Neural progenitor cell (in vitro differentiated cells): Measurements from ENCODE around the gene RPTOR. TPM values are rescaled to one million over a fixed set of nuclear protein-coding genes. Genes with fewer than 3 reads are reported as not detected.

ENCODE experiments used
- DNase-seq: peaks from one replicate; pipeline ENCODE4 v3.0.0-alpha.2; 2016; ENCODE audit warnings: low spot score
- H2AFZ ChIP-seq: fragments of 200-600 bp; sonication (generic); replicated peaks from 2 replicates; pipeline ENCODE4 v1.6.1; 2016; ENCODE audit warnings: antibody characterized with exemption
- H3F3A ChIP-seq: fragments of 200-600 bp; sonication (generic); 2 replicates; pipeline ENCODE4 v1.6.1; 2016; ENCODE audit warnings: antibody characterized with exemption, low read depth
- H3K27ac ChIP-seq: fragments of 200-600 bp; sonication (generic); 2 replicates; pipeline ENCODE4 v1.5.1; 2016; ENCODE audit warnings: mild to moderate bottlenecking
- H3K27me3 ChIP-seq: fragments of 200-600 bp; sonication (generic); 2 replicates; pipeline ENCODE4 v1.6.1; 2016; ENCODE audit warnings: mild to moderate bottlenecking, moderate library complexity
- H3K36me3 ChIP-seq: fragments of 200-600 bp; sonication (generic); 2 replicates; pipeline ENCODE4 v1.5.1; 2016
- H3K4me1 ChIP-seq: fragments of 200-600 bp; sonication (generic); 2 replicates; pipeline ENCODE4 v1.6.1; 2016; ENCODE audit warnings: mixed run types
- H3K4me2 ChIP-seq: fragments of 200-600 bp; sonication (generic); 2 replicates; pipeline ENCODE4 v1.6.1; 2016
- H3K4me3 ChIP-seq: fragments of 200-600 bp; sonication (generic); 2 replicates; pipeline ENCODE4 v1.5.1; 2016
- H3K79me2 ChIP-seq: fragments of 200-600 bp; sonication (generic); 2 replicates; pipeline ENCODE4 v1.6.1; 2016; ENCODE audit warnings: low read depth
- H3K9ac ChIP-seq: fragments of 200-600 bp; sonication (generic); 2 replicates; pipeline ENCODE4 v1.6.1; 2016
- H3K9me3 ChIP-seq: fragments of 200-600 bp; sonication (generic); 2 replicates; pipeline ENCODE4 v1.5.1; 2016; ENCODE audit warnings: low read depth
- H4K20me1 ChIP-seq: fragments of 200-600 bp; sonication (generic); 2 replicates; pipeline ENCODE4 v1.6.1; 2016; ENCODE audit warnings: low read depth
- H3K27ac Mint-ChIP-seq: 3 replicates; pipeline ENCODE4 v1.8.0; 2021; ENCODE audit warnings: mixed read lengths
- H3K27me3 Mint-ChIP-seq: 2 replicates; pipeline ENCODE4 v1.8.0; 2022; ENCODE audit warnings: low read depth, mild to moderate bottlenecking, inconsistent platforms, moderate library complexity, mixed read lengths; ENCODE audit not compliant: insufficient read depth
- H3K36me3 Mint-ChIP-seq: 3 replicates; pipeline ENCODE4 v1.8.0; 2021; ENCODE audit warnings: mixed read lengths
- H3K4me1 Mint-ChIP-seq: 3 replicates; pipeline ENCODE4 v1.8.0; 2021; ENCODE audit warnings: mixed read lengths
- H3K4me3 Mint-ChIP-seq: 3 replicates; pipeline ENCODE4 v1.8.0; 2021; ENCODE audit warnings: mild to moderate bottlenecking, moderate library complexity, mixed read lengths
- H3K9me3 Mint-ChIP-seq: 3 replicates; pipeline ENCODE4 v1.8.0; 2020; ENCODE audit warnings: mixed read lengths
- CTCF ChIP-seq: fragments of 200-600 bp; sonication (generic); IDR thresholded peaks from 2 replicates; pipeline ENCODE4 v1.5.1; 2017; ENCODE audit warnings: antibody characterized with exemption, mild to moderate bottlenecking
- EZH2 ChIP-seq: fragments of 200-600 bp; sonication (generic); IDR thresholded peaks from 2 replicates; pipeline ENCODE4 v1.6.1; 2017; ENCODE audit warnings: antibody characterized with exemption, mild to moderate bottlenecking, moderate library complexity
- EZH2phosphoT487 ChIP-seq: fragments of 200-600 bp; sonication (generic); IDR thresholded peaks from 2 replicates; pipeline ENCODE4 v1.6.1; 2017; ENCODE audit warnings: antibody characterized with exemption
- total RNA-seq: library from RNA; depleted of rRNA; stranded (reverse); fragments of >200 nt; gene quantifications from 2 replicates; pipeline ENCODE4 v1.2.3, GENCODE V29; 2015; ENCODE audit warnings: low replicate concordance

RPTOR gene
- total RNA-seq, 1 donor from 2014 or later: 7.4 TPM

GRCh38 chr17:80683625-80684104 is 139.0 kb downstream of the RPTOR start:
- DNase-seq: no peak
- Histone ChIP-seq H3K79me2 (peaks cover 11% of the 10 kb centered on the region), H3K4me3 (no peak overlapping the region), H3K4me1 (peaks cover 10% of the 10 kb centered on the region), H3F3A (peaks cover 8% of the 10 kb centered on the region), H3K4me2 (no peak overlapping the region), H2AFZ (no peak overlapping the region), H3K27me3 (no peaks in the 10 kb centered on the region), H3K36me3 (no peaks in the 10 kb centered on the region), H3K9ac (no peak overlapping the region), H4K20me1 (peaks cover under 1% of the 10 kb centered on the region), H3K9me3 (no peaks in the 10 kb centered on the region), H3K27ac (no peak overlapping the region)
- peaks cover 22% of the 10 kb centered on the region for H3K4me1 Mint-ChIP-seq
- H3K27ac Mint-ChIP-seq: no peak overlapping the region
- TF ChIP-seq CTCF (no peak), EZH2phosphoT487 (no peak), EZH2 (no peak)
- no peak overlapping the region for H3K4me3 Mint-ChIP-seq
- H3K36me3 Mint-ChIP-seq: peaks cover 7% of the 10 kb centered on the region
- no peaks in the 10 kb centered on the region for H3K9me3 Mint-ChIP-seq
- H3K27me3 Mint-ChIP-seq: peaks cover 3% of the 10 kb centered on the region

GRCh38 chr17:80687839-80688238 is 143.2 kb downstream of the RPTOR start:
- Mint-ChIP-seq H3K36me3 (peaks cover 7% of the 10 kb centered on the region), H3K4me3 (no peak overlapping the region), H3K27ac (no peak overlapping the region), H3K27me3 (peaks cover 2% of the 10 kb centered on the region), H3K4me1 (peaks cover 14% of the 10 kb centered on the region), H3K9me3 (no peaks in the 10 kb centered on the region)
- H2AFZ ChIP-seq: no peak overlapping the region
- H3F3A ChIP-seq: peaks cover 3% of the 10 kb centered on the region
- H3K79me2 ChIP-seq: no peaks in the 10 kb centered on the region
- TF ChIP-seq CTCF (no peak), EZH2phosphoT487 (no peak), EZH2 (no peak)
- no peak for DNase-seq
- H3K4me2 ChIP-seq: no peak overlapping the region
- H3K4me1 ChIP-seq: no peaks in the 10 kb centered on the region
- no peak overlapping the region for H3K4me3 ChIP-seq
- H3K9me3 ChIP-seq: no peaks in the 10 kb centered on the region
- no peaks in the 10 kb centered on the region for H3K27me3 ChIP-seq
- no peak overlapping the region for H3K27ac ChIP-seq
- H3K36me3 ChIP-seq: no peaks in the 10 kb centered on the region
- peaks cover under 1% of the 10 kb centered on the region for H4K20me1 ChIP-seq
- H3K9ac ChIP-seq: no peak overlapping the region

GRCh38 chr17:80689129-80689619 is 144.5 kb downstream of the RPTOR start:
- Mint-ChIP-seq H3K27ac (no peak overlapping the region), H3K9me3 (no peaks in the 10 kb centered on the region), H3K36me3 (peaks cover 4% of the 10 kb centered on the region), H3K4me3 (no peak overlapping the region), H3K4me1 (peaks cover 21% of the 10 kb centered on the region), H3K27me3 (no peaks in the 10 kb centered on the region)
- no peak for DNase-seq
- Histone ChIP-seq H3K79me2 (peaks cover 8% of the 10 kb centered on the region), H2AFZ (no peak overlapping the region), H3K27me3 (no peaks in the 10 kb centered on the region), H4K20me1 (peaks cover 8% of the 10 kb centered on the region), H3K9ac (no peak overlapping the region), H3F3A (no peaks in the 10 kb centered on the region), H3K4me2 (no peak overlapping the region), H3K9me3 (no peaks in the 10 kb centered on the region), H3K36me3 (no peaks in the 10 kb centered on the region), H3K4me1 (peaks cover 10% of the 10 kb centered on the region), H3K27ac (no peak overlapping the region), H3K4me3 (no peak overlapping the region)
- TF ChIP-seq CTCF (no peak), EZH2 (no peak), EZH2phosphoT487 (no peak)
